Superior temporal gyrus (tissue), 1 donor: ENCODE measurements around the gene PRR12.

Experiments
- DNase-seq: peaks from one replicate; pipeline ENCODE4 v3.0.0-alpha.2; 2016; ENCODE audit errors: extremely low spot score

The PRR12 gene, protein sequence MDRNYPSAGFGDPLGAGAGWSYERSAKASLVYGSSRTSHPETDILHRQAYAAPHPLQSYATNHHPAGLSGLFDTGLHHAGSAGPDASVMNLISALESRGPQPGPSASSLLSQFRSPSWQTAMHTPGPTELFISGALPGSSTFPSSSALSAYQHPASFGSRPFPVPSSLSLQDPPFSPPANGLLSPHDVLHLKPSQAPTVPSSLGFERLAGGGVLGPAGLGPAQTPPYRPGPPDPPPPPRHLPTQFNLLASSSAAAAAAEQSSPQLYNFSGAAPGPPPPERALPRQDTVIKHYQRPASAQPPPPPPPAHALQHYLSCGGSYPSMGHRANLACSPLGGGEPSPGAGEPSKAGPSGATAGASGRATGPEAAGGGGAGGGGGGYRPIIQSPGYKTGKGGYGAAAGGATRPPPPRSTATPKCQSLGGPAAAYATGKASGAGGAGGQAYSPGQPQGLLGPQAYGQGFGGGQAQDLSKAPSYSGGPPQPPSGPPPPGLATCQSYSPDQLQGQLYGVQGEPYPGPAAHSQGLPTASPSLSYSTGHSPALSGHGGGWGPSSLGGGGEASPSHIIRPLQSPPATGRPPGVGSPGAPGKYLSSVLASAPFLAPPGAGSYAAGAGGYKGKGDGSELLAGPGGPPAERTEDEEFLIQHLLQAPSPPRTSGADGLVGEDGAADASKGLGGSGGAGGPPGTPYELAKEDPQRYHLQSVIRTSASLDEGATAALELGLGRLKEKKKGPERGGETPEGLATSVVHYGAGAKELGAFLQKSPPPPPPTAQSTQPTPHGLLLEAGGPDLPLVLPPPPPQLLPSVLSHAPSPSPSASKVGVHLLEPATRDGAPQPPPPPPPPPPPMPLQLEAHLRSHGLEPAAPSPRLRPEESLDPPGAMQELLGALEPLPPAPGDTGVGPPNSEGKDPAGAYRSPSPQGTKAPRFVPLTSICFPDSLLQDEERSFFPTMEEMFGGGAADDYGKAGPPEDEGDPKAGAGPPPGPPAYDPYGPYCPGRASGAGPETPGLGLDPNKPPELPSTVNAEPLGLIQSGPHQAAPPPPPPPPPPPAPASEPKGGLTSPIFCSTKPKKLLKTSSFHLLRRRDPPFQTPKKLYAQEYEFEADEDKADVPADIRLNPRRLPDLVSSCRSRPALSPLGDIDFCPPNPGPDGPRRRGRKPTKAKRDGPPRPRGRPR (N-terminal part only)

DNA sequence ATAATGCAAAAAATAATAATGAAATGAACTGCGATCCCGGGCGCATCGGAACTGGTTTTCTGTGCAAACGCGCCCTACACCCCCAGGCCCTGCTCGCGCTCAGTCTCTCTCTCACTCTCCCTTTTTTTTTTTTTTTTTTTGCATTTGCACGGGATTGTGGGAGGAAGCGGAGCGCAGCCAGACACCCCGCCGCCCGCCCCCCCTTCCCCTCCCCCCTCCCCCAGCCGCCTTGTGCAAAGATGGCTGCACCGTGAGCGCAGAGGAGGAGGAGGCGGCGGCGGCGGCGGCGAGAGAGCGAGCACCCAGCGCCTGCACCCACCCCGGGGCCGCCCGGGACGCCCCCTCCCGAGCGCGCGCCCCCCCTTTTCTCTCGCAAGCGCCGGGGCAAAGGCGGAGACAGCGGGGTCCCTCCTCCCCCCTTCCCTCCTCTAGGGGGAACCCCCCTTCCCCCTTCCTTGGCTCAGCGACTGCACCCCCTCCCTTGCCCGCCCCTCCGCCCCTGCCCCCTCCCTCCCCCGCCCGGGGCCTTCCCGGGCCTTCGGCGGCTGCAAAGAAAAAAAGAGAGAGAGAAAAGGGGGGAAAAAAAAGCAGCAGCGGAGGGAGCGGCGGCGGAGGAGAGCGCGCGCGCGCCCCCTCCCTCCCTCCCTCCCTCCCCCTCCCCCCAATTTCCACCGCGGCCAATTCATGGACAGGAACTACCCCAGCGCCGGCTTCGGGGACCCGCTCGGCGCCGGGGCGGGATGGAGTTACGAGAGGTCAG, at the start of gene PRR12:
Gene PRR12 (plus strand): TSS at position 212 of the 760 bp plus-strand sequence. CDS start 473 bp downstream, at position 685.
- DNase-seq = peak; percentile 87

DNA sequence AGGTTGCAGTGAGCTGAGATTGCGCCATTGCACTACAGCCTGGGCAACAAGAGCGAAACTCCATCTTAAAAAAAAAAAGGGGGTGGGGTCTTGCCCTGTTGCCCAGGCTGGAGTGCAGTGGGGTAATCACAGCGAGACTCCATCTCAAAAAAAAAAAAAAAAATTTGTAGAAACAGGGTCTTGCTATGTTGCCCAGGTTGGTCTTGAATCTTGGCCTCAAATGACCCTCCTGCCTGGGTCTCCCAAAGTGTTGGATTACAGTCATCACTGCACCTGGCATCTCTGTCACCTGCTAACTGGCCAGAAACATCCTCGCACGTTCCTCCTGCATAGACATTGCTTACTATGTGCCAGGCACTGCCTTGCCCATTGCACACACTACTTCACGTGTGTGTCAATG, 49.1 kb upstream of the PRR12 start:
- no peak for DNase-seq

DNA sequence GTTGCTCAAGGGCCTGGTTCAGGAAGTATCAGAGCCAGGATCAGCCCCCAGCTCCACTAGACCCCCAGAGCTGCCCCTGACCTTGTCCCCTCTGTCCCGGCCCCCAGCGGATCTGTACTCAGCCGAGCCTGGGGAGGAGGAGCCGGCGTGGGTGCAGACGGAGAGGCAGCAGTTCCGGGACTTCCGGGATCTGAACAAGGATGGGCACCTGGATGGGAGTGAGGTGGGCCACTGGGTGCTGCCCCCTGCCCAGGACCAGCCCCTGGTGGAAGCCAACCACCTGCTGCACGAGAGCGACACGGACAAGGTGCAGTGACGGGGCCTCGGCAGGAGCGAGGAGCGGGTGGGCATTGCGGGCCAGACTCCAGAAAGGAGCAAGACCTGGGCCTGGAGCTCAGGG, 48.5 kb upstream of the PRR12 start:
- DNase-seq = no peak

DNA sequence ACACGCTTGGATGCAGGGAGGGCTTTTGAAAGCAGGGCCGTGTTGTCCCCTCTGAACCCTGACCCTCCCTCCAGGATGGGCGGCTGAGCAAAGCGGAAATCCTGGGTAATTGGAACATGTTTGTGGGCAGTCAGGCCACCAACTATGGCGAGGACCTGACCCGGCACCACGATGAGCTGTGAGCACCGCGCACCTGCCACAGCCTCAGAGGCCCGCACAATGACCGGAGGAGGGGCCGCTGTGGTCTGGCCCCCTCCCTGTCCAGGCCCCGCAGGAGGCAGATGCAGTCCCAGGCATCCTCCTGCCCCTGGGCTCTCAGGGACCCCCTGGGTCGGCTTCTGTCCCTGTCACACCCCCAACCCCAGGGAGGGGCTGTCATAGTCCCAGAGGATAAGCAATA, 48.0 kb upstream of the PRR12 start:
- no peak for DNase-seq

DNA sequence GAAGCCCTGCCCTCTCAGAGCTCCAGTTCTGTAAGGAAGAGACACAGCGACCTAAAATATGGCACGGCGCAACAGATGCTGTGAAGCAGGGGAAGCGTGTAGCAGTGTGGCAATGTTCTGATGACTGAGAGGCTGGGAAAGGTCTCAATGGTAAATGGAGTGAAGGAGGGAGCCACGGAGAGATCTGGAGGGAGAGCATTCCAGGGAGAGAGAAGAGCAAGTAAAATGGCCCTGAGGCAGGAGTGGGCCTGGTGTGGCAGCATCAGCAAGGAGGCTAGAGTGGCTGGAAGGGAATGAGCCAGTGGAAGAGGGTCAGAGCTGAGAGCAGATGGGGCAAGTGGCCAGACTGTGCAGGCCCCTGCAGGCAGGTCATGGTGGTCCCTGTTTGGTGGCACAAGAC, 46.8 kb upstream of the PRR12 start:
- DNase-seq = no peak

DNA sequence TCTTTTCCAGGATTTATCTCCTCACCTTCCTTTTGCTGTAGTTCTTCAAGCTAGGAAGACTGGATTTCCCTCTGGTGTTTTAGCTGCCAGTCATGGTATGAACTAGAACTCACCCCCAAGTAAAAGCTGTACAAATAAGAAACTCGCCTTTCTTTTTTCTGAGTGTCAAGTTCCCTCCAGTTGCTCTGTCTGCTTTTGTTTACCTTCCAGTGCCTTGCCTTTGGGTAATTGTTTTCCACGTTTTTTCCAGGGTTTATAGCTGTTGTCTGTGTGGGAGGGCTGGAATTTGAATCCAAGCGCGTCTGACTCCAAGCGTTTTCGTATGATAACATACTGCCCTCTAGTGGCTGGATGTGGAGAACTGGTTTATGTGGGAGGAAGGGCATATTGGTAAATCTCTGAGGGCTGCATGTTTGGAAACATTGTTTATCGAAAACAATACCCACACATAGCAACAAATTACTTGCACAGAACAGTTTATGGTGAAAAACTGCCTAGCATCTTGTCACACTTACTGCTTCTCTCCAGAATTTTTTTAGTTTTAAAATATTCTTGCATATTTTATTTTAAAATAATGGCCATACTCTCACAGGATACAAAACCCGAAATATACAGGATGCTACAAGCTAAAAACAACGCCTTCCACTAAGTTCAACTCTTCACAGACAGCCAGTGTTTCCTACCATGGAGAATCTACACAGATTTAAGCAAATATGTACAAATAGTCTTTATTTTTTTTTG, 44.0 kb upstream of the PRR12 start:
- peak; percentile 98 for DNase-seq

DNA sequence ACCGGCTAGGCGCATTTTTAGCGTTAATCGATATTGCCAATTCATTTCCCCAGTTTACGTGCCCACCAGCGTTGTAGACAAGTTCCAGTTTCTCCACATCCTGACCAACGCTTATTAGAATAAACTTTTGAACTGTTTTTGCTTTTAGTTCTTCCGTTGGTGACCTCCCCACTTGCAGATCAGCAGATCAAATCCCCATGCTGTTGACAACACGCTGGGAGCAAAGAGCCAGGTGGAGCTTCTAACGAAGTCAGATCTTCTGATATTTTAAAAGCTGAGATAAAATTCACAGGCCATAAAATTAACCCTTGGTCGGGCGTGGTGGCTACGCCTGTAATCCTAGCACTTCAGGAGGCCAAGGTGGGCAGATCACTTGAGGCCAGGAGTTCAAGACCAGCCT, 41.9 kb upstream of the PRR12 start:
- no peak for DNase-seq

DNA sequence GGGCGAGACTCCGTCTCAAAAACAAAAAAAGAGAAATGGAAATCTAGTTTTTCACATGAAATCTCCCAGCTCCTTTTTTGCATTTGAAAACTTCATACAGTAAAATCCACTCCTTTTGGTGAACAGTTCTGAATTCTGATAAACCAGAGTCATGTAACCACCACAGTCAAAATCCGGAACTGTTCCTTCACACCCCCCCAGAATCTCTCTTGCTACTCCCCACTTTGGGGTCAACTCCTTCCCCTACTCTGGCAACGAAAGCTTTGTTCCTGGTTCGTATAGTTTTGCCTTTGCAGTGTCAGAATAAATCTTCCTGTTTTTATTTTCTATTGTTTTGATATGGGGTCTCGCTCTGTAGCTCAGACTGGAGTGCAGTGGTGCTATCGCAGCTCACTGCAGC, 39.5 kb upstream of the PRR12 start:
- no peak for DNase-seq

DNA sequence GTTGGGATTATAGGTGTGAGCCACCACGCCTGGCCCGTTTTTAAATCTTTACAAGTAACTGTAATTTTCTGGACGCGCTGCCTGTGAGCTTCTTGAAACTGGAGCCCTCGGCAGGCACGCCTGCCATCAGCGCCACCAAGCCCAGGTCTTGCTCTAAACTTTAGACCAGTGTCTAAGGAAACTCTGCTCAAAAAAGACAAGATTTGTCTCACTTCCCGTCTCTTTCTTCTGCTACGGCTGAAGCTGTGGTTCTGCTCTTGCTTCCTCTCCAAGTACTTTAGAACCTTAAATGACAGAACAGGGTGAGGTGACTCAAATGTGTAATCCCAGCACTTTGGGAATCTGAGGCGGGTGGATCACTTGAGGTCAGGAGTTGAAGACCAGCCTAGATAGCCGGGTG, 38.2 kb upstream of the PRR12 start:
- DNase-seq = no peak

DNA sequence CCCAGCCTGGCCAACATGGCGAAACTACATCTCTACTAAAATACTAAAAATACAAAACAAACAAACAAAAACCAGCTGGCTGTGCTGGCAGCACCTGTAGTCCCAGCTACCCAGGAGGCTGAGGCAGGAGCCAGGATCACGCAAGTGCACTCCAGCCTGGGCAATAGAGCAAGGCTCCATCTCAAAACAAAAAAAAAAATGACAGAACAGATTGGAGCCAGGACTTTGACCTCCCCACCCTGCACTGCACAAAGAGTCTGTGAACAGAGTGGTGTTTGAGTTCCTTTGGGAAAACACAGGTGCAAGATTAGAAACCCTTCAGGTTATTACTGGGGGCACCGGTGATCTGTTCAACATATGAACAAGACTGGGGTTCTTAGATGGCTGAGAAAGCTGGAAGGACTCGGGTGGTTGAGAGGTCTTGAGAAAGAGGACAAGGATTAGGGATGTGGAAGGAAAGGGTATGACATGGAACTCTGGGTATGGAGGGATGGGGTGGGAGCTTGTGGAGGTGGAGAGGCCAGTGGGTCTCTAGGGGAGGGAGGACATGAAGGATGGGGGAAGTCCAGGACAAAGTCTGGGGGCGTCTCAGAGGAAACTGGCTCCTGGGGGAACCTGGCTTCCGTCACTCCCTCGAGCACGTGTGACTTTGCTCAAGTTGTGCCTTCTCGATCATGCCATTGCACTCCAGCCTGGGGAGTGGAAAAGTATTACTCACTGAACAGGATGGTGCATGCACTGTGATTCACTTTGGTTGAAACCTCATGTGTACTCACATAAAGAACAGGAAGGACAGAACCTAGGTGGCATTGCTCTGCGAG, 37.3 kb upstream of the PRR12 start:
- DNase-seq = no peak

DNA sequence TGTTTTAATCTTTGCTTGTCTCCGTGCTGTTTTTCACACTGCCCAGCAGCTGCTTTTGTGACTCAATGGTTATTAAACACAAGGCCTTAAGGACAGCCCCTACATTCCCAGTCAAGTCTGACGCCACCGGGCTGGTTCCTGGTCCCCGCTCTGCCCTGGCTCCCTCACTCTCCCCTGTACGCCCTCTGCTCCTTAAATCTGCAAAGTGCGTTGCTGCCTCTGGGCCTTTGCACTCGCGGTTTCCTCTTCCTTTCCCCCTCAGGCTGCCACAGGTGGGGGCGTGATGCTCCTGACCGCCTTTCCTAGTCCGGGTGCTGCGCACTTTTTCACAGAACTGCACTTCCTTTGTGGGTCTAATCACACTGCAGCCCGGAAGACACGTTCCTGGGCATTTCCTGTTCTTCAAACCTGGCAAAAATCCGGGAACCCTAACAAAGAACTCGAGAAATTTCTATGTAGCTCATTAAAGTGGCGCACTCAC, 36.2 kb upstream of the PRR12 start:
- DNase-seq = no peak

DNA sequence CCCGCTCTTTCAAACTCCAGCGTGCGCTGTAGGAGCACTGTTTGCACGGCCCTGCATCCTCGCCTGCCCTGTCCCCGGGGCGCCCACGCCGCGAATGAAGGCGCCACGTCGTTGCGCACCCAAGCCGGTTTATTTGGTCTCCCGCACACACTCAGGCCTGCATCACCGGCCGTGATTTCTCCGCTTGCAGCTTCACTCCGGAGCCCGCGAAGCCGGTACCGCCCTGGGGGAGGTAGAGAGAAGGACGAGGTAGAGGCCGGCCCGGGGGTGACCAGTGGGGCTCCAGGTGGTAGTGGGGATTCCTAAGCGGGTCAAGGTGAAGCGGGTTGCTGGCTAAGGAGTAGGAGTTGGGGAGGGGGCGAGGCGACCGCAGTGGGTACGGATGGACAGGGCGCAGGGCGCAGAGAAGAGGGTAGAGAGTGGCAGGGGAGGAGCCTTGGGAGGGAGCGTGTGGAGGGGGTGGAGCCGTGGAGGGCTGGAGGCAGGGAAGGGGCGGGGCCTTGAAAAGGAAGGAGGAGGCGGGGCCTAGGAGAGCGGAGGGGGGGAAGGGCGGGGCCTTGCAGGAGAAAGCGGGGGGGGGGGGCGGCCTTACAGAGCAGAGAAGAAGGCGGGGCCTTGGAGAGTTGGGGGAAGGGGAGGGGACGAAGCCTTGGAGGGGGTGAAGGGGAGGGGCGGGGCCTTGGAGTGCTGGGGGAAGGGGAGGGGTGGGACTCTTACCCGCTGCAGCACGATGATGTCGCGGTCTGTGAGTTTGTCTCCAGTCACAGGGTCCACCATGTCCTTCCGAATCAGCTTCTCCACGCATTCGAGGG, 35.2 kb upstream of the PRR12 start:
- no peak for DNase-seq

DNA sequence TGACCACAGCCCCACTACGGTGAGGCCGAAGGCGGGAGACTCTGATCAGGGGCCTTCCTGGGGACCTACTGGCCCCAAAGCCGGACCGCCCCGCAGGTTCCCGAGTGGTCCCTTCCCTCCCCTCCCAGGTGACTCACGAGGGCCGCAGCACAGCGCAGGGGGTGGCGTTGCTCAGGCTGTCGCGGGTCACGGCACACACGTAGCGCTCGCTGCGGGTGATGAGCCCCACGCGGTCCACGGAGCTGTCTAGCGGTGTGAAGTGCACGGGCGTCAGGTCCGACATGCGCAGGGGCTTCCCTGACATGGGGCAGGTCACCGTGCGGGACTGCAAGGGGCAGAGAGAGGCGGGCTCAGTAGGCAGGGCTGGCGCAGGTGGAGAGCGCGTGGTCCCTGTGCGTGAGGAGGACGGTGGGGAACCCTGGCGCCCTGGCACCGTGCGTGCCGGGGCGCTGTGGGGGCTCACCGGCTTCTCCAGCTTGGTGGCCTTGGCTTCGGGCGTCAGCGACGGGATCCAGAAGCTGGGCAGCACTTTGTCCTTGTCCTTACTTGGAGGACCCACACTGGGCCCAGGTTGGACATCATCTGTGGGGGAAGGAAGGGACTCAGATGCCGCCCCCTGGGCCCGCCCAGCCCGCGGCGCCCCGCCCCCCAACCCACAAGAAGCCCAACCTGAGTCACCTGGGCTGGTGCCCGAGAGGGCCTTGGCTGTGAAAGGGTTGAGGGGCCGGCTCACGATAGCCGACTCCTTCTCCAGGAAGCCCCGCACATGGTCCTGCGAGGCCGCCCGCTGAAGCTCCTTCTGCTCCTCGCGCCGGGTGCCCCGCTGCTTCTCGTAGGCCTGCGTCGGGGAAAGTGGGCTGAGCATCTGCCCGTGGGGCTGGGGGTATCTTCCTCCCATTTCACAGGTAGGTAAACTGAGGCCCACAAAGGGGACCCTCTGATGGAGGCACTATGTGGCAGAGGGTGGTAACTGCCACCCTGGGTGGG, 34.3 kb upstream of the PRR12 start:
- no peak for DNase-seq

DNA sequence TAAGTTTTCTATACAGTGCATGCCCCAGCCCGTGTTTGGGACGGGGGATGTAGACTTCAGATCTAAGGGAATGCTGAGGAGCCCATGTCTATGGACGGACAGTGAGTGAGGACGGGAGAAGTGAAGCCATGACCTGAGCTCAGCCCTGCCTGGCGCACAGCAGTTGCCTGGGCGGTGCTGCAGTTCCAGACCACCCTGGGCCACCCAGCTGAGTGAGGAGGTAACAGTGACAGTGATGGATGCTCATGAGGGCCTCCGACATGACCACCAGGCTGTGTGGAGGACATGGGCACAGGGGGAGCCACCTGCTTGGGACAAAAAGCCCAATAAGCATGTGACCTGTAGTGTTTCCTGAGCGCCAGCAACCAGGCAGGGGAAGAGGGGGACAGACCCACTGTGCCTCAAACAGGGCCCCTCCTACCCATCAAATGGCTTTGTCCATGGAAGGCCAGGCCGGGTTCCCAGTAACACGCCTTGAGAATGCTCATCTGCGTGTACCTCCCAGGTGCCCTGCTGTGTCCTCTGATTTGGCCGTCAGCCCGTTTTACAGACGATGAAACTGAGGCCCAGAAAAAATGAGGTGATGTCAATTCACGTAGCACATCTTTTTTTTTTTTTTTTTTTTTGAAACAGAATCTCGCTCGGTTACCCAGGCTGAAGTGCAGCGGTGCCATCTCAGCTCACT, 33.2 kb upstream of the PRR12 start:
- no peak for DNase-seq

DNA sequence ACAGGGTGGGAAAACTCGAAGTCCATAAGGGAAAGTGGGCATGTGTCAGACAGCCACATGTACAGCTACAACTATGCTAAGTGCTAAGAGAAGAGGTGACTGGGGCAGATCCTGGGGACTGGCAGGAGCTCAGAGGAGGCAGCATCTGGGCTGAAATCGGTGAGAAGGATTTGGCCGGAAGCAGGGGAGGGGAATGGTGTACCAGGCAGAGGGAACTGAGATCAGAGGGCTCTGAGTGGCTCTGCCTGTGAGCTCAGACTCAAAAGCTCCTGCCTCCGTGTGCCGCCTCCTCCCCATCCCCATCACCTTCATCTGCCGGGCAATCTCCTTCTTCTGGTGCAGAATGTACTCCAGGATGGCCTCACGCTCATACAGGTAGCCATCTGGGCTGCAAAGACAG, 32.4 kb upstream of the PRR12 start:
- no peak for DNase-seq

DNA sequence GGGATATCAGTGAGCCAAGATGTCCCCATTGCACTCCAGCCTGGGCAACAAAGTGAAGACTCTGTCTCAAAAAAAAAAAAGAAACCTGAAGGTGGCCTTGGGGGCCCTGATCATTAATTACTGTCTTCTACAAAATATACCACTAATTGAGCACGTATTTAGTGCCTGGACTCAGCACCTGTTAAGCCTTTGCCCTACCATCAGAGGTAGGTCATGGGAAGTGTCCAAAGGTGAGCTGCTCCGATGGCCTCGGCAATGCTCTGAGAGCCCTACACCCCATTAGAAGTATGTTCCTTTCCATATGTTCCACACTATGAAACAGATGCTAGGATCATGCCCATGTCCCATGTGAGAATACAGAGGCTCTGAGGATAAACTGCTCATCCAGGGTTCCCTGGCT, 31.5 kb upstream of the PRR12 start:
- DNase-seq = no peak

DNA sequence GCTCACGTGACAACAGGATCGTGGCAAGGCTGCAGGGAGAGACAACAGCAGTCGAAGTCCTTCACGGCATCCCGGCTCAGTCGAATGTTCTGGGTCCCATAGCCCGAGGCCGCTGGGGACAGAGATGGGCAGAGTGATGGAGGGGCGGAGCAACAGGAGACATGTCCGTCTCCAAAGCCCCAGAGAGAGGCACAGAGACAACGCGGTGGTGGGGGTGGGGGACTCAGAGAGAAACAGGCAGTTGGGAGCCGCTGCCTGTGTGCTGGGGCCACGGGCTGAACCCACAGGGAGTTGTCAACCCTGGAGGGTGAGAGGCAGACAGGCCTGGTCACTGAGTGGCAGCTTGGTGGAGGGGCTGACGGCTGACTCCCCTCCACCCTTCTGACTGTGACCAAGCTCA, 31.1 kb upstream of the PRR12 start:
- DNase-seq = no peak
